NCI-H2196 treated with DMSO at 0.1 percent for 48 hours (cell line): ENCODE data around the gene RAP1GAP2.

Experiments
- DNase-seq: peaks from one replicate; lab custom pipeline; 2025; ENCODE audit not compliant: unreplicated experiment; lab: John Stamatoyannopoulos, UW

RAP1GAP2 gene

GRCh38 chr17:2940352-2940751 lies 144.1 kb downstream of the RAP1GAP2 start:
- DNase-seq, result no peak

GRCh38 chr17:2943981-2944380 lies 147.7 kb downstream of the RAP1GAP2 start:
- DNase-seq, result no peak

GRCh38 chr17:2945299-2945698 lies 149.1 kb downstream of the RAP1GAP2 start:
- no peak for DNase-seq

- DNase-seq, result no peak
Observed at GRCh38 chr17:2946144-2946543, 149.9 kb downstream of the RAP1GAP2 start.

GRCh38 chr17:2947588-2947950 lies 151.3 kb downstream of the RAP1GAP2 start:
- no peak for DNase-seq

- no peak for DNase-seq
Observed at GRCh38 chr17:2947996-2948550, 151.8 kb downstream of the RAP1GAP2 start.

- DNase-seq, result no peak
Observed at GRCh38 chr17:2948721-2949468, 152.7 kb downstream of the RAP1GAP2 start.

- no peak for DNase-seq
Observed at GRCh38 chr17:2949469-2950044, 153.3 kb downstream of the RAP1GAP2 start.

- DNase-seq, result no peak
Observed at GRCh38 chr17:2950846-2951245, 154.6 kb downstream of the RAP1GAP2 start.

- no peak for DNase-seq
Observed at GRCh38 chr17:2952174-2952845, 156.1 kb downstream of the RAP1GAP2 start.

GRCh38 chr17:2954898-2955445 lies 158.7 kb downstream of the RAP1GAP2 start:
- DNase-seq, result no peak

- no peak for DNase-seq
Observed at GRCh38 chr17:2955931-2956582, 159.8 kb downstream of the RAP1GAP2 start.

GRCh38 chr17:2957631-2958286 lies 161.5 kb downstream of the RAP1GAP2 start:
- no peak for DNase-seq

GRCh38 chr17:2958706-2959222 lies 162.5 kb downstream of the RAP1GAP2 start:
- DNase-seq, result no peak

- DNase-seq, result no peak
Observed at GRCh38 chr17:2959371-2960130, 163.3 kb downstream of the RAP1GAP2 start.

- DNase-seq, result no peak
Observed at GRCh38 chr17:2961446-2961845, 165.2 kb downstream of the RAP1GAP2 start.

GRCh38 chr17:2962236-2962635 lies 166.0 kb downstream of the RAP1GAP2 start:
- DNase-seq, result no peak

GRCh38 chr17:2962729-2963128 lies 166.5 kb downstream of the RAP1GAP2 start:
- DNase-seq, result no peak

- DNase-seq, result no peak
Observed at GRCh38 chr17:2963332-2964027, 167.2 kb downstream of the RAP1GAP2 start.
